Measurements from ENCODE around the gene STAMBP.
A peak's percentile ranks its signal among the peaks of the same experiment; 100 is the strongest.
"Not testable (repeated sequence)": the region's sequence is repeated elsewhere in the genome, so short reads cannot be mapped to it uniquely, and the experiment has no call there.

Gene STAMBP

GRCh38 chr2:73903949-73904613, 75.3 kb downstream of the STAMBP start:
- DNase-seq, result not testable (repeated sequence)

- no peak for DNase-seq
These were observed 76.2 kb downstream of the STAMBP start for GRCh38 chr2:73904952-73905351.

GRCh38 chr2:73906847-73907505, 78.2 kb downstream of the STAMBP start:
- no peak for DNase-seq

- DNase-seq, result peak in 4 of 56 donors; percentile 3 to 10 (median 9)
These were observed 79.2 kb downstream of the STAMBP start for GRCh38 chr2:73907840-73908452.

DNA sequence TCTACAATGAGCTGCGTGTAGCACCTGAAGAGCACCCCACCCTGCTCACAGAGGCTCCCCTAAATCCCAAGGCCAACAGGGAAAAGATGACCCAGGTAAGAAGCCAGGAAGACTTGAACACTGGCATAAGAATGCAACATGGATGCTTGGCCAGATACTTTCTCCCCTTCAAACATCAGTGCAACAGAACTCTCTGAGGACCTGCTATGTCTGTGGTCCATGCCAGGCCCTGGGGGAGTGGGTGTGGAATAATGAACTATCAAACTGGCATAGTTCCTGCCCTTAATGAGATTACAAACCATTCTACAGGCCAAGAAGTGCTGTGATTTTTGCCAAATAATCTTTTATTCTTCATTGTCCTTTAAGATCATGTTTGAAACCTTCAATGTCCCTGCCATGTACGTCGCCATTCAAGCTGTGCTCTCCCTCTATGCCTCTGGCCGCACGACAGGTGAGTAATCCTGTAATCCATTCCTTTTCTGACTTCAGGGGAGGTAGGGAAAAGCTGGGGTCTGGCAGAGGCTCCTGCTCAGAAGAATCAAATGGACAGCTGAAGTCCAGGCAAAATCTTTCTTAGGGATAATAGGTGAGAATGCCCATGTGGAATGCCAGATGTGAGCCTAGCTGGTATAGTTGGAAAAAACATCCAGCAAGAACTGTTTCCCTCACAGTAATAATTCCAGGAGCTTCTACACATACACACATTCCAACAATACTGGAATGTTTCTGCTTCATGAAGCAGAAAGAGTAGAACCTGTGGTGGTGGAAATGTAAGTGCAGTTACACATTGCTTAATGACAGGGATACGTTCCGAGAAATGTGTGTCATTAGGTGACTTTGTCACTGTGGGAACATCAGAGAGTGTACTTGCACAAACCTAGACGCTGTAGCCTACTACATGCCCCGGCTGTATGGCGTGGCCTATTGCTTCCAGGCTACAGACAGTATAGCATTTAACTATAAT, 80.2 kb downstream of the STAMBP start:
- DNase-seq, result no peak

GRCh38 chr2:73910873-73911547, 82.2 kb downstream of the STAMBP start:
- no peak for DNase-seq

DNA sequence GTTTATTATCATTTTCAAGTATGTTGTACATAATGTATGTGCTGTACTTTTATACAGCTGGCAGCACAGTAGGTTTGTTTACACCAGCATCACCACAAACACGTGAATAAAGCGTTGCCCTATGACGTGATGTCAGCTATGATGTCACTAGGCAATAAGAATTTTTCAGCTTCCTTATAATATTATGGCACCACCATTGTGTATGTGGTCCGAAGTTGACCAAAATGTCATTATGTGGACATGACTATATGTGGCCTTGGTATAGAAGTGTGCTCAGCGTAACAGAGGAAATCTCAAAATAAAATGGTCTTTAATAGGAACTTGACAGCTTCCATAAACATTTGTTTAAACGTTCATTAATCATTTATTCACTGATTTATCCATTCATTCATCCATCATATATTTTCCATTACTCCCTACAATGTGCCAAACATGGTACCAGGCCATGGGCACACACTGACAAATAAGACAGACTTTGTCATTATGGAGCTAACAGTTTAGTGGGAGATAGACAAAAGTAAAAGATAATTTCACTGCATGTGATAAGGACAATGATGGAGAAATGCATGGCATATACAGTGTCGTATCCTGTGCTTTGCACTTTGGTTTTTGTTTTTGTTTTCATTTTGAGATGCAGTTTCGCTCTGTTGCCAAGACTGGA, 82.9 kb downstream of the STAMBP start:
- no peak for DNase-seq

GRCh38 chr2:73913414-73914054, 84.8 kb downstream of the STAMBP start:
- DNase-seq, result no peak

DNA sequence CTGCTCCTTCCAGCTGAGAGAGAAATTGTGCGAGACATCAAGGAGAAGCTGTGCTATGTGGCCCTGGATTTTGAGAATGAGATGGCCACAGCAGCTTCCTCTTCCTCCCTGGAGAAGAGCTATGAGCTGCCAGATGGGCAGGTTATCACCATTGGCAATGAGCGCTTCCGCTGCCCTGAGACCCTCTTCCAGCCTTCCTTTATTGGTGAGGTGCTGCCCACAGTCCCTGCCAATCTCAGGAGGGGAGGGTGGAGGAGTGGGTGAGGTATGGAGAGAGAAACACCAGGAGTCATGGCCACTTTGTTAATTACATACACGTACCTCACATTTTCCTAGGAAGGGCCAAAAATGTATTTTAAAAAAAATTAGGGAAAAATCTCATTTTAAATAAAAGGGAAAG, 85.9 kb downstream of the STAMBP start:
- no peak for DNase-seq

- no peak for DNase-seq
These were observed 86.8 kb downstream of the STAMBP start for GRCh38 chr2:73915437-73915993.

GRCh38 chr2:73916666-73917065, 87.9 kb downstream of the STAMBP start:
- DNase-seq, result no peak

GRCh38 chr2:73917296-73917695, 88.5 kb downstream of the STAMBP start:
- DNase-seq, result no peak

GRCh38 chr2:73917696-73918207, 89.0 kb downstream of the STAMBP start:
- DNase-seq, result no peak

DNA sequence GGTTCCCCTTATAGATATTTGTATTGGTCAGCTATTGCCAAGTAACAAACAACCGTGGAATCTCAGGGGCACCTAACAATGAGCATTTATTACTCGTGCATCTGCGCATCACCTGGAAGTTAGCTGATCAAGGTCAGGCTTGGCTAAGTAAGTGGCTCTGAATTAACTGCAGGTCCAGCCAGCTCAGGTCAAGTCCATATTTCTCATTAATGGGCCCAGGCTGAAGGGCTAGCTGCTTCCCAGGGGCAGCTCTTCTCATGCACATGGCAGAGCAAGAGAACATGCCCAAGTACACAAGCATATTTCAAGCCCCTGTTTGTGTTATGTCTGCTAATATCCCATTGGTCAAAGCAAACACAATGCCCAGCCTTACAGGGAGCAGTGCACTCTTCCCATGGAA, 90.1 kb downstream of the STAMBP start:
- DNase-seq, result no peak

GRCh38 chr2:73919596-73920228, 91.0 kb downstream of the STAMBP start:
- no peak for DNase-seq

DNA sequence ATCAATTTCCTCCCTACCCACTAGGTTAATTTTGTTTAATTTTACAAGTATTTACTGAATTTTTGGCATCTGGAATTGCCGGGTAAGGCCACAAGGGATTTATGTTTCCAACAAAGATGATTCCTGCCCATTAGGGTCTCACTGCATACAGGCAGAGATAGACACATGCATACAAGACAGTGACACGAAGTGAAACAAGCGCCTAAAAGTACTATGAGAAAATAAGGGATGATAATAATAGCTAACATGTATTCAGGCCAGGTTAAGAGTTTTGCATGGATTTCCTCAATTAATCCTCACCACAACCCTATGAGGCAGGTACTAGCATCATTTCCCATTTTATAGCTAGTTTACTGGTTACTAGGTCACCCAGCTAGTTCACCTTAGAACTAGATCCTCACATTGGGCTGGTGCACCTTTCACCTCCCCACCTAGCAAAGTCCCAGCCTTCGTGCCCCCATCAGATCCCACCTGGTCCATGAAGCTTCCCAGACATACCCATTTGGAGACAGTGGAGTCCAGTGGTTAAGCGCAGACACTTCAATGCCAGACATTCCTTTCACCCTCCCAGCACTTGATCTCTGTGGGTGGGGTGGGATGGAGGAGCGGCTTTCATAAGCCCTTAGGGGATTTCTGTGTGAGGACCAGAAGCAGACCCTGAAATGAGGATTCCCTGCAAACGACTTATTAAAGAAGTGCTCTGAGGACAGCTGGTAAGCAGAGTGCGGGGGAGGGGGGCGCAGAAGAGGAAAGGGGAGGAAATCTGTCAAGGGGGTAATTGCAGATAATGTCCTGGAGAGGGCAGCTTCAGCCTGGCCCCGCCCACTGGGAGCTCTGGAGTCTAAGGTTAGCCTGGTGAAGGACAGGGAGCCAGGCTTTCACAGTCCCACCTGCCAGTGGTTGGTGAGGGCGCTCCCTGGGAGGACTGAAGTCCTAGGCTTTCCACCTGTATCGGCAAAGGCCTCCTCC, 92.1 kb downstream of the STAMBP start:
- DNase-seq, result no peak

DNA sequence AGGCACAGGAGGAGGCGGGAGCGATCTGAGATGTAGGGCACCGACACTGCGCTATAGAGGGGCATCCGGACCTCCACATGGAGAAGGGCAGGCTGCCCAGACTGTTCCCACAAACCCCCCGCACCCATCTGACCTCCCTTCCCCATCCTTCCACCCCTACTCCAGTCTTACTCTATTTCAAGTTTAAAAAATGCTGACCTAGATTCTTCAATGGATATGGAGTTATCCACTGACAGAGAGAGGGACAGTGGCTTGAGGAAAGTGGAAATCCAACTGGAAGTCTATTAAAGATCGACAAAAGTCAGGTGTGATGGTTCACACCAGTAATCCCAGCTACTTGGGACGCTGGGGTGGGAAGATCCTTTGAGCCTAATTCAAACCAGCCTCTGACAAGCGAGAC, 92.8 kb downstream of the STAMBP start:
- DNase-seq, result no peak

DNA sequence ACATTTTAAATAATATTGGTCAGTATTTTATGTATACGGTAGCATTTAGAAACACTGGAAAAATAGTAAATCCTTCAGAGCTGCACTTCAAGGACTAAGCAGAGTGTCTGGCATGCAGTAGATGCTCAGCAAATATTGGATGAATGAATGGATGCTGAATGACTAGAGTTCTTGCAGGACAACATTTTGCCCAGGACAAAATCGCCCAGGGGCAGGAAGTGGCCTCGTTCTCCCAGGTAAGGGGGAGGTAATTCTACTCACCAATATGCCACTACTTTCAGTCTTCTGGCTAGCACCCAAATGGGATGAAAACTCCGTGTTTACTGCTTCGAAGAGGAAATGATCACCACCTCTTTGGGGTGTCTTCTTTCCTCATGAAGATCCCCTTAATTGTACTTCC, 93.9 kb downstream of the STAMBP start:
- no peak for DNase-seq

Measured in amygdala (tissue), 56 donors.